RWPE2 (cell line): ENCODE data around the gene SPTB.
A peak's percentile ranks its signal among the peaks of the same experiment; 100 is the strongest.

Experiments used
- ATAC-seq: fragments of 200-7000 bp; cut with Tn5 transposase; 3 replicates; pipeline ENCODE4 v1.9.1; 2021; ENCODE audit warnings: low read depth
- DNase-seq: peaks from one replicate; pipeline ENCODE4 v3.0.0-alpha.2; 2020; ENCODE audit warnings: low spot score
- H3K27ac ChIP-seq: fragments of 450-650 bp; 2 replicates; pipeline ENCODE4 v1.5.1; 2017; ENCODE audit warnings: mild to moderate bottlenecking; ENCODE audit not compliant: poor library complexity, severe bottlenecking
- H3K27me3 ChIP-seq: fragments of 250-450 bp; sonication (Bioruptor Pico); 2 replicates; pipeline ENCODE4 v1.5.1; 2021; ENCODE audit warnings: mild to moderate bottlenecking, moderate library complexity; ENCODE audit not compliant: insufficient read depth, poor library complexity, severe bottlenecking
- H3K36me3 ChIP-seq: fragments of 250-450 bp; sonication (Bioruptor Pico); 2 replicates; pipeline ENCODE4 v1.5.1; 2020; ENCODE audit warnings: low read depth, mild to moderate bottlenecking, moderate library complexity
- H3K4me1 ChIP-seq: fragments of 250-450 bp; sonication (Bioruptor Pico); 2 replicates; pipeline ENCODE4 v1.5.1; 2021; ENCODE audit warnings: mild to moderate bottlenecking, moderate library complexity; ENCODE audit not compliant: insufficient read depth, poor library complexity, severe bottlenecking
- H3K4me3 ChIP-seq: fragments of 250-450 bp; sonication (Bioruptor Pico); 2 replicates; pipeline ENCODE4 v1.5.1; 2021; ENCODE audit warnings: mild to moderate bottlenecking, moderate library complexity; ENCODE audit not compliant: severe bottlenecking
- H3K9me3 ChIP-seq: fragments of 250-450 bp; sonication (Bioruptor Pico); 2 replicates; pipeline ENCODE4 v1.5.1; 2021; ENCODE audit warnings: mild to moderate bottlenecking, moderate library complexity; ENCODE audit not compliant: severe bottlenecking
- TF ChIP-seq, protein P1 (sequence below): fragments of 450-650 bp; IDR thresholded peaks from one replicate; pipeline ENCODE4 v1.5.1; 2017; ENCODE audit warnings: mild to moderate bottlenecking, moderate library complexity; ENCODE audit not compliant: poor library complexity, severe bottlenecking

SPTB gene

DNA sequence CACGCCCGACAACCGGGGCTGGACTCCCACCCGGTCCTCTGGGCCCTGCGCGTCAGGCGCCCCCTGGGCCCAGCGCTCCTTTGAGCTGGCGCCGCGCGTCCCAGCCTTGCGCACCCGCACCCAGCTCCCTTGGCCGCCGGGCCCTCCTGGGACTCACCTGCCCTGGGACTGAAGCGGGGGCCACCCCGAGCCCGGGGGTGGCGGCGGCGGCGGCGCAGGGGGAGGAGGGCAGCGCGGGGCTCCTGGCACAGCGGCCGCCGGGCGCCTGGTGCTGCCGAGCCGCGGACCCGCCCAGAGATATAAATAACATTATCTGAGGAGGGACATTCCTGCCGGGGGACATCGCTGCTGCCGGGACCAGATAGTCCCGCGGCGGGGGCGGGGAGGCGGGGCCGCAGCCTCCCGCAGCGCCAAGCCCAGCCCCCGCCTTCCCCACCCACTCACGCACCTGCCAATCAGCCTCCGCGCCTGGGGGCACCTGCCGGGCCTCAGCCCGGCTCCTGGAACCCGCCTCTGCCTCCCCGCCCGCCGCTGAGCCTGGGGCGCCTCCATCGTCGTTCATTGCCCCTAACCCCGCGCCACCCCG is at the start of gene SPTB:
Gene SPTB, minus strand, starts transcription at position 273 of the 586 bp plus-strand sequence. CDS start 56,813 bp downstream, outside the sequence.
- peak; percentile 48 for ATAC-seq
- DNase-seq = no peak
- no peaks in the 10 kb centered on the region for H3K9me3 ChIP-seq
- H3K27me3 ChIP-seq = peaks cover 79% of the 10 kb centered on the region
- H3K4me1 ChIP-seq = no peaks in the 10 kb centered on the region
- H3K27ac ChIP-seq = no peak within 1 kb of the TSS
- TF ChIP-seq, protein P1, sequence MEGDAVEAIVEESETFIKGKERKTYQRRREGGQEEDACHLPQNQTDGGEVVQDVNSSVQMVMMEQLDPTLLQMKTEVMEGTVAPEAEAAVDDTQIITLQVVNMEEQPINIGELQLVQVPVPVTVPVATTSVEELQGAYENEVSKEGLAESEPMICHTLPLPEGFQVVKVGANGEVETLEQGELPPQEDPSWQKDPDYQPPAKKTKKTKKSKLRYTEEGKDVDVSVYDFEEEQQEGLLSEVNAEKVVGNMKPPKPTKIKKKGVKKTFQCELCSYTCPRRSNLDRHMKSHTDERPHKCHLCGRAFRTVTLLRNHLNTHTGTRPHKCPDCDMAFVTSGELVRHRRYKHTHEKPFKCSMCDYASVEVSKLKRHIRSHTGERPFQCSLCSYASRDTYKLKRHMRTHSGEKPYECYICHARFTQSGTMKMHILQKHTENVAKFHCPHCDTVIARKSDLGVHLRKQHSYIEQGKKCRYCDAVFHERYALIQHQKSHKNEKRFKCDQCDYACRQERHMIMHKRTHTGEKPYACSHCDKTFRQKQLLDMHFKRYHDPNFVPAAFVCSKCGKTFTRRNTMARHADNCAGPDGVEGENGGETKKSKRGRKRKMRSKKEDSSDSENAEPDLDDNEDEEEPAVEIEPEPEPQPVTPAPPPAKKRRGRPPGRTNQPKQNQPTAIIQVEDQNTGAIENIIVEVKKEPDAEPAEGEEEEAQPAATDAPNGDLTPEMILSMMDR = no peak
- no peaks in the 10 kb centered on the region for H3K36me3 ChIP-seq
- H3K4me3 ChIP-seq = peak within 1 kb of the TSS; percentile 33

DNA sequence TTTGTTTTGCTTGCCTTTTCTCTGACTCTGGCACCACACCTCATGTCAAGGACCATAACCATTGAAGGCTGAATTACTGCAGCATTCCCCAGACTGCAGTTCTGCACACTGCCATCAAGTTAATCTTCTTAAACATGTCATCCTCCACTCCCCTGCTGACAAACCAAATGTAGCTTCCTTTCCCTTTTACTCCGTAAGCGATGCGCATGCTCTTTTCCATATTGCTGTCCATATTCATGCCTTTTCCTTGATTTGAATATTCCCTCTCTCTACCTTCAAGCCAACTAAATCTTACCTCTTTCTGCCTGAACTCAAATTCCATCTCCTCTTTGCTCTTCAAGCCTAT is 49.3 kb upstream of the SPTB start:
- ATAC-seq = no peak
- TF ChIP-seq, protein P1 = no peak
- no peaks in the 10 kb centered on the region for H3K4me1 ChIP-seq
- no peak for DNase-seq
- peaks cover 92% of the 10 kb centered on the region for H3K36me3 ChIP-seq
- no peaks in the 10 kb centered on the region for H3K27me3 ChIP-seq
- H3K27ac ChIP-seq = no peak overlapping the region
- H3K9me3 ChIP-seq = no peaks in the 10 kb centered on the region
- no peak overlapping the region for H3K4me3 ChIP-seq

DNA sequence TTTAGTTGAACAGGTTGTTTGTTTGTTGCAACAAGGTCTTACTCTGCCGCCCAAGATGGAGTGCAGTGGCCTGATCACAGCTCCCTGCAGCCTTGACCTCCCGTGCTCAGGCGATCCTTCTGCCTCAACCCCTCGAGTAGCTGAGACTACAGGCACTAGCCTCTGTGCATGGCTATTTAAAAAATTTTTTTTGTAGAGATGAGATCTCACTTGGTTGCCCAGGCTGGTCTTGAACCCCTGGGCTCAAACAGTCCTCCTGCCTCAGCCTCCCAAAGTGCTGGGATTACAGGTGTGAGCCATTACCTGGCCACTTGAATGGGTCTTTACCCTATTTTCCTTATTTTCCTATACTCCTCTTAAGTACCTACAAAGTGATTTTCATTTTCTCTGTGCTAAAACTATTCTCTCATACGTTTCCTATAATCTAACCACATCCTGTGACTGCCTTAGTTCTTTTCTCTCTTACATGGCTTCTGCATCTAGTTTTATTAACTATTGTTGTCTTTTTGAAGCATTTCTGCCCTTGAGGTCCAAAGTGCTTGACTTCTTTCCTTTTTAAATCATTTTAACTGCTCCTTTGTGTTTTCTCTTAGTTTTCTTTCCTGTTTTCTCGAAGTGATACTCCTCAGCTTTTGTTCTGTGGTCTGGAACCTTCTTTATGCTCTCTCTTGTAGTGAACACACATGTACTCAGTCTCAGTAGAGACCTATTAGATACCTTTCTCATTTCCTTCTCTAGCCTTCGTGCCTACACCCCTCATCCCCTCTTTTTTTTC is 48.7 kb upstream of the SPTB start:
- ATAC-seq = no peak
- Histone ChIP-seq H3K27ac (no peak overlapping the region), H3K36me3 (peaks cover 92% of the 10 kb centered on the region)

DNA sequence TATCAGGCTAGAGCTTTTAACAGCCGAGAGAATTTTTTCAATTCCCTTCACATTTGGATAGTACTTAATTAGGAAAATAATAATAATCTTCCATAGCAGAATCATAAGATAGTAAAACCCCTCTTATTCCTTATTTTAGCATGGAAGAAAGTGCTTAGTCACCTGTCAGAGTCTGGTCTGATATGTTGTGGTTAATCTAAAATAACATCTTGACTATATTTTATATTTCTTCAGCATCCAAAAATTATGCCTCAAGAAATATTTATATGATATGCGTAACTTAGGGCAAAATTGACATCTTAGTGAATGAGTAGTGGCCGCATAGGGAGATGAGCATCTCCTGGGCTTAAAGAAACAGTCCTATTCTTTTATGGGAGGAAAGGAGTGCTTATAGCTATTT is 47.3 kb upstream of the SPTB start:
- H3K36me3 ChIP-seq = peaks cover 87% of the 10 kb centered on the region
- no peak for ATAC-seq
- H3K27me3 ChIP-seq = no peaks in the 10 kb centered on the region
- H3K4me3 ChIP-seq = no peak overlapping the region
- no peak overlapping the region for H3K27ac ChIP-seq
- TF ChIP-seq, protein P1 = no peak
- H3K9me3 ChIP-seq = no peaks in the 10 kb centered on the region
- no peaks in the 10 kb centered on the region for H3K4me1 ChIP-seq
- DNase-seq = no peak

More for the DNA sequence above, 48.7 kb upstream of the SPTB start:
- Histone ChIP-seq H3K4me3 (no peak overlapping the region), H3K9me3 (no peaks in the 10 kb centered on the region), H3K4me1 (no peaks in the 10 kb centered on the region), H3K27me3 (no peaks in the 10 kb centered on the region)
- TF ChIP-seq, protein P1 = no peak
- no peak for DNase-seq
